ENCODE results near the gene LIPG.

The LIPG gene

DNA sequence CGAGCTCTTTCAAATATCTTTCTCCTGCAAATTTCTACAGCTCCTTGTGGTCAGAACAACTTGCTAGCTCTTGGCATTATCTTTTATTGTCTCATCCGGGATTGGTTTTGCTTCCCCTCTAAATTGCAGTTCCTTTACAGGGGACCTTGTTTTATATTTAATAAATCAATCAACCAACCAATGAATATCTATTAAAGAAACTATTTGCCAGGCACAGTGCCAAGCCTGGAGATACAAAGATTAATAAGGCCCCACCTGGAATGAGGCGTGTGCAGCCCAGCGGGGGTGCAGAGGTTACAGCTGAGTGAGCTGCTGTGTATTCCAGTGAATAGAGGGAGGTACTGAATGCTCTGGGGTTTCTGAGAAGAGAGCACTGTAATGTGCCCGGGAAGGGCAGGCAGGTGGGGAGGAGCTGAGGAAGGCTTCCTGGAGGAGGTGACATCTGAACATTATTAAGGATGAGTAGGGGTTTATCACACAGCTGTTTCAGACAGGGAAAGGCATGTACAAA is 51.8 kb downstream of the LIPG start:
- no peak for DNase-seq

DNA sequence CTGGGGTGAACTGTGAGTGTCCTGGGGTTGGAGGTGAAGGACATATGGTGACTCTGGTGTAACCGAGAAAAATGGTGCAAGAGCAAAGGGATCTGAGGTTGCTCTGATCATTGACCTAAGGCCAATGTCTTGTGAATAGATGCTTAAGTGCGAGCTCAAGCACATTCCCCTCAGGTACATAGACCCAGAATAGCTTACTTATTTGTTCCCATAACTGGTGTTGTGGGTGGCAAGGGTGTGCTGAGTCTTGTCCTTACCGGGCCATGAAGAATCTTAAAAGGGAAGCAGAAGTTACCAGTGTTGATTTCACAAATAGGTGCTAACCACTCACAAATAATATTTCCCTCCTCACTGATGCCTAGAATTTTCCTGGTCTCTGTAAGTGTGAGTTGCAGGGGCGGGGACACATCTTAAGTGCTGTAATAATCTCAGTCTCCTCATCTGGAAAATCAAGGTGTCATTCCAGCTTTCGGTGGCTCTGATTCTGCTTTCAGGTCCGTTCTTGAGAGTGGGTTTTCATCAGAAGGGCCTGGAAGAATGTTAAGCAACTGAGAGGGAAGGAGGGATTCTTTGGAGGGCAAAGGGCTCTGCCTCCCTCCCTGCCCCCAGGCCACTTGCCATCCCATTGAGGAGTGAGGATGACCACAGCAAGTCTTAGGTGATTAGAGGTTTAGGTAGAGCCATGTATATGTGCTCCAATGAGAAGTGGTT is 54.9 kb downstream of the LIPG start:
- peak; percentile 10 for DNase-seq

- no peak for DNase-seq
Observed at GRCh38 chr18:49617329-49617695, 55.5 kb downstream of the LIPG start.

- peak; percentile 24 for DNase-seq
Observed at GRCh38 chr18:49617865-49618264, 56.0 kb downstream of the LIPG start.

DNA sequence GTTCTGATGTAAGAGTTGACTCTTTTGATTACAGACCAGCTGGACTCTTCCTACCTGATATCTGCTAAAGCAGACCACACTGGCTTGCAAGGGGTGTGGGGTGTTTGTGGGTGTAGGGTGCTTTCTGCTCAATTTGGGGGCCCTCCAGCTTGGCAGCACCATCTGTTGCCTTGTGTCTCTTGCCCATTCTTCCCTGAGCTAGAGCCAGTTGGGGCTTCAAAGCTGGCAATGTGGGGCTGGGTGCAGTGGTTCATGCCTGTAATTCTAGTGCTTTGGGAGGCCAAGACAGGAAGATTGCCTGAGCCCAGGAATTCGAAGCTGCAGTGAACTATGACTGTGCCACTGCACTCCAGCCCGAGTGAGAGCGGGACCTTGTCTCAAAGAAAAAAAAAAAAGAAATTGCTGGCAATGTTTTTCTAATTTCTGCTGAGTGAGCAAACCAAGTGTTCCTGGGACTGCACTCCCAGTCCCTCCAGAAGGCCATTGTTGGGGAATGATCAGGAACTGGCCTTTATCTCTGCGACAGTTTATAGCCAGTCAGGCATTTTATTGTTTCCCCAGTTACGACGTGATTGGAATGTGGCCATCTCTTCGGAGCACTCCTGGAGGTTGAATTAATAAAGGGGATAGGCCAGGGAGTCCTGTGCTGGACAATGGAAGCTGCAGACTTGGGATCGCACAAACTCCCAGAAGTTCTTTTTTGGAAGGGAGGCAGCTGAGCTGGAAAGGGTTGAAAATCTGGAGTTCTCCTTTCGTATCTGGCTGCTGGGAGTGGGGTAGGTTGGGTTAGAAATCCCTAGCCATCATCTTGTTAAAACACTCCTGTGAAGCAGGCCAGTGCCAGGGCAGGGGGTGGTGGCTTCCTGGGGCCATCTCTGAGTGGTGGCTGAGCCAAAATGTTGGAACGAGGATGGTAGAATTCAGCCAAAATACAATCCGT is 57.2 kb downstream of the LIPG start:
- peak; percentile 73 for DNase-seq

DNA sequence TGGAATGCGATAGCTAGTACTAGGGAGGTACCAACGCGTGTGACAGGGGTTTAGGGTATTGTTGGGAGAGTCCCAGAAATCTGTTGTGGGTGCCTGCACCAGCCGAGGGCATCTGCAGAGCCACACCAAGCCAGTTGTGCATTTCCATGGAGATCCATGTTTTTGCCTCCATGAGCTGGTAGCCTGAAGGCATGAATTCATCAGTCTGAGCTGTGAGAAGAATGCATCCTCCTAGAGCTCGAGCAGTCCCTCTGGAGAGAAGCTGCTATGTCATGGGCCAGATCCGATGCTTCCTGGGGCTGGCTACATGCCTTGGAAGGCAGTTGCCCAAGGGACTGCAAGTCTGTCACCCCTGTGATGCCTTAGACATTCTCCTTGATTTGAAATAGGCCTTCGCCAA is 57.9 kb downstream of the LIPG start:
- DNase-seq = no peak

DNA sequence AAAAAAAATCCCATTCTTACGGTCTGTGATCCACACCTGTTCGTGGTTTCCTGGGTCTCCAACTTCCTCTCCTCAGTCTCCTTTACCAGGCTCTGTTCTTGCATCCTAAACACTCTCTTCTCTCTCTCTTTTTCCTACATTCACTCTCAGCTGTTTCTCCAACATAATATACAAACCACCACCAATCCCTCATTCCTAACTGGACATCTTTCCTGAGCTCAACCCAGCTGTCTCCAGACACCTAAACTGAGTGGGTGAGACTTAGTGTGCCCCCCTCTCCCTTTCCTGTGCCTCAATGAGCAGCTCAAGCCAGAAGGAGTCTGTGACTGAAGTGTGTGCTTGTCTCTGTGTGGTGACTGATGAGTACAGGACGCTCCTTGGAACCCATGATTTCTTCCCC is 59.4 kb downstream of the LIPG start:
- DNase-seq = no peak

DNA sequence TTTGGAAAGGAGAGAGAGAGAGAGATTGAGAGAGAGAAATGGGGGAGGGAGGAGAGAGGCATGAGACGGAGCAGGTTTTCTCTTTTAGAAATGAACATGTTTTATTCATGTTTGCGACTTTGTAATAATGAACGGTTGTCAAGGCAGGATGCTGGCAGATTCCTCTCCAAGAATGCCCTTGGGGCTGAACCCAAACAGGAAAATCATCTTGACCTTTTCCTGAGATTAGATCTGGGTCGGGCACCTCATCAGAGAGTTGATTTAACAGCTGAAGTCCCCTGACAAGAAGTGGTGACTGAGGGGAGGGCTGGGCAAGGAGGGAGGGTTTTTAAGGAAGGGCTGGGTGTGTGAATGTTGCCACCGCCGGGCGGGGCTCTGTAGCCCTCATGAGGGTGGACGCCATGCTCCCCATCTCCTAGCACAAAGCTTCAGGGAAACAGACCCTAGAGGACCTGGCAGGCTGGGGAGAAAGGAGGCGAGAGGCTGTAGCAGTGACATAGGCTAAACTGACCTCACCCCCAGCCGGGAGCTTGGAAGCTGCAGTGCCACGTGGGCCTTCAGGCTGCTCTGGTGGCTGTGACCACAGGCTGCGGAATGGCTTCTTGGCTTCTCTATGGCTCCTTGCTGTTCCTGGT is 60.0 kb downstream of the LIPG start:
- DNase-seq = no peak

- no peak for DNase-seq
Observed at GRCh38 chr18:49623571-49623970, 61.7 kb downstream of the LIPG start.

- DNase-seq = no peak
Observed at GRCh38 chr18:49625021-49625691, 63.3 kb downstream of the LIPG start.

DNA sequence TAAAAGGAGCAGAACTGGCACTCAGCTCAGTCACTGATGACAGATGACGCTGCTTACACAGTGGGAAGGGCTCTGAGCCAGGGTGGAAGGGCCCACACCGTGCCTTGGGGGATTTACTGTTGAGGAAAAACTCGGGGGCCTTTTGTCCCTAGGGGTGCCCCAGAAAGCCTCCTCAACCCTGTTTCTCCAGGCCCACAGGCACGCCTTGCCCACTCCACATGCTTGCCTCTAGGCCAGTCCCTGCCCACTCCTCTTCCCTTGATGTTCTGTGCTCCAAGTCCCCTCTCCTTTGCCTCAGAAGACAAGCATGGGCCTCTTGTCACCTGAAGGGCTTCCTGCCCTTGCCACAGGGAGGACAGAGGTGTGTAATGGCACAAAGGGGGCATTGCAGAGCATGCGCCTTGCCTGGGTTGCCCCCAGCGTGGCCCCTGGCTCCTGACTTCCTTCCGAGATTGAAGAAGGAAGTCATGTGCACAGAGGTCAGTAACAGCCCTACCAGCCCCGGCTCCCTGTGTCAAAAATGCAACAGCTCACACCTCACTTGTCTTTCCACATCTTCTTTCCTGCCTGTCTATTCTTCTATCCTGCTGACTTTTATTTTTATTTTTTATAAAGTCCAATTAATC is 65.1 kb downstream of the LIPG start:
- DNase-seq = no peak

GRCh38 chr18:49628119-49628518 is 66.3 kb downstream of the LIPG start:
- DNase-seq = no peak

DNA sequence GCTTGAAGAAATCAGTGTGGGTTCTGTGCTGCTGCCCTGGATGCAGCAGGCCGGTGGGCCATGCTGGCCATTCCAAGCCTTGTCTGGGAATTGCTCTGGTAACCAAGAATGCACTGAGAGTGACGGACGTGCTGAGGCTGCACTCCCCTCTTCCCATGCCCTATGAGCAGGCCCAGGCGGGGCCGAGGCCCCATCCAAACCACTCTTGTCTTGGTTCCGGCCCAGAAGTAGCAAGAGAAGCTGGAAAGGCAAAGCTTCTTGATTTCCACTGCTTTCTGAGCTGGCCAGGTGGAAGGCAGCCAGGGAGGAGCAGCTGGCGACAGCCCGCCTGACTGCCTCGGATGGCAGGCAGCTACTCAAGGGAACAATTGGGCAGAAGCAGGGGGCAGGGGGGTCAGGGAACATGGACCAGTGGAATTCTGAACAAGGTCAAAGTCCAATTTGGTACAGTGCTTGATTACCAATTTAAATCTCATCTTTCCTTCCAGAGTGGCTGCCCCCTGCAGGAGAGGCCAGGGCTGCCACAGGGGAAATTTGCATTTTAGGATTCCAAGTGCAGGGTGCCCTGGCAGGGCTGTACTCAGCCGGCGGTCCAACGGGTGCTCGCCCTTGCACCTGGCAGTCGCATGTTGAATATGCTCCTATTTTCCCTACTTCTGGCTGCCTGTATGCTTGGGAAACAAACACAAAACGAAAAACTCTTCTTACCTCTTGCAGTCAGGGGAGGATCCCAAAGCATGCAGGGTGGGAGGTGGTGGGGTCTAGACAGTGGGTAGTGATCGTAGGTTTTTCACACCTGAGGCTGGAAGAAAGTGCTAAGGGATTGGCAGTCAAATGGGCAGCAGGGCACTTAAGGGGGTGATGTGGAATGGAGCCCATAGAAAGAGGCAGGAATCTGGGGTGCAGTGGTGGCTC is 67.3 kb downstream of the LIPG start:
- DNase-seq = peak; percentile 80

DNA sequence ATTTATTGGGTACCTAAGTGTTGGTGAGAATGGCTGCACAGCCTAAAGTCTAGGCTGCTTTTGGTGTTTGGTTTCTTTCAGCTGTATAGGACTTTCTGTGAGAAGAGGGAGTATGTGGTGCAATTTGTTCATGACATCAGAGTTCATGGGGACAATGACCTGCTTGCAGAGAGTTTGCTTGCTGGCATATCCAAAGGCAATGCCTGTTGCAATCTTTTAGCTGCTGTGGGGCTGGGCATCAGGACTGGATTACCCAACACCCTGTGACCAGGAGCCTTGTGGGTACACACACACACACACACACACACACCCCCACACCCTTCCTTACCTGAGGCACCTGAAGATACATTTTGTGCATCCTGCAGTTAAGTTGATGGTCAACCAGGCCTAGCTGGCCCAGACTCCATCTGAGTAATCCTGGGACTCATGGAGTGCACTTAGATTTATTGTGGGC is 68.4 kb downstream of the LIPG start:
- DNase-seq = no peak

GRCh38 chr18:49631146-49631866 is 69.4 kb downstream of the LIPG start:
- DNase-seq = no peak

DNA sequence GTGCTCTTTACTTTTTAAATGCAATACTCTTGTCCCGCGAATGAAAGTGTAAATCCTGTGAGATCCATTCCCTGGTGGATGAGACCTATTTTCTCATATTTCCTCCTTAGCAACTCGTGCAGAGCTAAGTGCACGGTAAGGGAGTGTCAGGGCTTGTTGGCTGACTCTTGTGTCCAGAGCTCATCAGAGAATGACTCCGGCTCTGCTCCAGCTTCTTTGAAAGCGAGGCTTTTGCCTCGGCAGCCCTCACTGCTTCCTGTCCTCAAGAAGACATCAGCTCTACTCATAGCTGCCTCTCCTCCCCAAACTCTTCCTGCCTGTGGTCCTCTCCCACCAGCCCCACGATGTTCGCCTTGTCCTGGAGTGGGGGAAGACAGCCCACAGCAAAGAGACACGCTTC is 70.7 kb downstream of the LIPG start:
- DNase-seq = no peak

- no peak for DNase-seq
Observed at GRCh38 chr18:49638209-49638785, 76.4 kb downstream of the LIPG start.

GRCh38 chr18:49638891-49639557 is 77.2 kb downstream of the LIPG start:
- no peak for DNase-seq

DNA sequence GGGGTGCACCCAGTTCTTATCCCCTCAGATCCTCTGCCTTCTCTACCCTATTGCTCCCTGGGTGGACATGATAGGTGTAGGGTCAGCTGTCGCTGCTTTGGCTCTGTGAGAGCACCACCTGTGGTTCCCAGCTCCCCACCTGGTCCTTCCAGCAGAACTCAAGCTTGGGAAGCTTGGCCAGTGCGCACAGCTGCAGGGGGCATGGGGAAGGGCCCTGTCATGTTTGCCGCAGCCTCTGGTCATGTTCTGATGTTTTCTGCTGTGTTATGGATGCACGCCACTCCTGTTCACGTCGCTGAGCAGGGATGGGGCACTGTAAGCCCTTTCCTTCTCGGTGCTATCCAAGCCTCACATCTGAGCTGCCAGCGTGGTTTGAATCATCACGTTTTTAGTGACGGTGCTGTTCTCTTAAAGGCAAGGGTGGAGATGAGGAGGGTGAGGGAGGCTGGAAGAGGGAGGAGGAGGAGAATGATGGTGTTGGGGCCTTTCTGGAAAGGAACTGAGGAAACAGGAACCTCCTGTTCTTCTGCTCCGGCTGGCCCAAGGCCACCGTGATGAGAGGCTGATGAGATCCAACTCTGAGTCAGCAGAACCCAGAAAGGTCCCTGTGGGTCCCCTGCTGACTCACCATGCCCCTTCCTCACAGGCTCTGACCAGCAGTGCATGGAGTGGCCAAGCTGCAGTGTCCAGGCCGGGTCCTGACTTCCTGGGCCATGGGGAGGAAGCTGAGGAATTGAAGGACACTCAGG is 78.0 kb downstream of the LIPG start:
- no peak for DNase-seq

Measured in left hindlimb (tissue), 1 donor.